Suprapubic skin (tissue), 4 donors: ENCODE results near the gene RGL2. TPM values are rescaled to one million over a fixed set of nuclear protein-coding genes. Genes with fewer than 3 reads are reported as not detected.

Experiments
- DNase-seq, 2 donors: peaks; one replicate each; pipeline ENCODE4 v3.0.0-alpha.2; 2019; ENCODE audit warnings: low spot score in 2 of 2
- H3K27ac ChIP-seq: fragments of 200-600 bp; sonication (generic); one replicate; pipeline ENCODE4 v1.5.1; 2019
- H3K27me3 ChIP-seq: fragments of 200-600 bp; sonication (generic); one replicate; pipeline ENCODE4 v1.5.1; 2019
- H3K36me3 ChIP-seq: fragments of 200-600 bp; sonication (generic); one replicate; pipeline ENCODE4 v1.5.1; 2019
- H3K4me1 ChIP-seq: fragments of 200-600 bp; sonication (generic); one replicate; pipeline ENCODE4 v1.5.1; 2019
- H3K4me3 ChIP-seq: fragments of 200-600 bp; sonication (generic); one replicate; pipeline ENCODE4 v1.5.1; 2019; ENCODE audit warnings: mild to moderate bottlenecking
- H3K9me3 ChIP-seq: fragments of 200-600 bp; sonication (generic); one replicate; pipeline ENCODE4 v1.5.1; 2019
- EP300 ChIP-seq: sonication (generic); formaldehyde crosslinking; IDR thresholded peaks from one replicate; pipeline ENCODE4 v1.6.1; 2017; ENCODE audit warnings: antibody characterized with exemption
- POLR2A ChIP-seq, 2 donors: fragments of 450-650 bp; IDR thresholded peaks; one replicate each; pipeline ENCODE4 v1.6.1; 2017; ENCODE audit warnings: antibody characterized with exemption in 2 of 2, mild to moderate bottlenecking in 2 of 2, moderate library complexity in 2 of 2
- POLR2AphosphoS5 ChIP-seq, 3 donors: sonication (generic); formaldehyde crosslinking; IDR thresholded peaks; one replicate each; pipeline ENCODE4 v1.6.1; 2017; ENCODE audit warnings: antibody characterized with exemption in 3 of 3
- WGBS: methylation state at CpG from one replicate; pipeline ENCODE4 v1.1.5; 2018; 5-methylcytosine and 5-hydroxymethylcytosine counted together
- total RNA-seq, 4 donors: library from RNA; depleted of rRNA; stranded (reverse); fragments of >200 nt; gene quantifications; one replicate each; pipeline ENCODE4 v1.1.0, GENCODE V29; 2016
- TF ChIP-seq, protein P1 (sequence below), 2 donors: fragments of 200-600 bp in 1 of 2; fragments of 450-650 bp in 1 of 2; sonication (generic) in 1 of 2; IDR thresholded peaks; one replicate each; pipeline ENCODE4 v1.5.1; 2016 to 2019; ENCODE audit warnings: antibody characterized with exemption in 2 of 2, mild to moderate bottlenecking in 1 of 2, moderate library complexity in 1 of 2

Gene RGL2
- total RNA-seq, 4 donors from 2014 or later: 80.8 to 118 (median 96.6) TPM

DNA sequence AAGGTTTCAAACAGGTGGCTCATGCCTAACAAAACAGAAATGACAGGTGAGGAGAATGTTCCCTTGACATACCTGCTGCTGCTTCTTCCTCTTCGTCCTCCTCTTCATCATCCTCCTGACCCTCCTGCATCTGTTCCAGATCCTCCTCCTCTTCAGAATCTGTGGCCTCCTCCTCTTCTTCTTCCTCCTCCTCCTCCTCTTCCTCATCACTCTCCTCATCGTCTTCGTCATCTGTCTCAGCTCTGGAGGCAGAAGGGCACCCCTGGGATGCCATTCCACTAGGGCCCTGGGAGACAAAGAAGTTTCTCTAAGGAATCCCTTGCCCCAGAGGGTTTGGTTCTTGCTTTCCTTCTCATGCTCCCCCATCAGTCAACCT lies 21.2 kb upstream of the RGL2 start:
- peaks cover 73% of the 10 kb centered on the region for H3K4me1 ChIP-seq

DNA sequence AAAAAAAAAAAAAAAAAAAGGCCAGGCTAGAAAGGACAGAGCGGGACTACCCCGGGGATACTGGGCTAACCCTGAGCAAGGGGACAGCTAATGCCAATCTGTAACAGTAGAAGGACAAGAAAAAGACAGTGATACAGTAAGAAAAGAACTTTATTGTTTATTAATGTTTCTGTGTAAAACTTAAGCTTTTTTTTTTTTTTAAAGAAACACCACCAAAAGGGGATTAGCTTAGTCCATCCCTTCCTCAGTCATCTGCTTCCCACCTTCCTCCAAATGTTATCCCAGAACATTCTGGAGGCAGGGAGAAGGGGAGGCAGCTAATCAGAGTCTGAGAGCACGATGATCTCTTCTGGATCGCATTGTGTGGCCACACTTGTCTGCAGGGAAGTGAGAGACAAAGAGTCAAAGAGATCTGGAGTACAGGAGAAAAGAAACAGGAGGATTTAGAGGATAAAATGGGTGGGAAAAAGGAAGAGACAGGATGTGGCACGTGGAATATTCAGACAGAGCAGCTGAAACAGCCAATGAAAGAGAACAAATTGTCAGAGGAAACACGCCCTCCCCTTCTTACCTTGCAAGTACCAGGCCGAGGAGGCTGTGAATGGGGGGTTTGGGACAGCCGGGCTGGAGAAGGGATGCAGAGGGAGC lies 19.8 kb upstream of the RGL2 start:
- no peak for DNase-seq
- no peaks in the 10 kb centered on the region for H3K27me3 ChIP-seq
- peak overlapping the region; percentile 74 for H3K27ac ChIP-seq
- H3K9me3 ChIP-seq: no peaks in the 10 kb centered on the region
- peak overlapping the region; percentile 50 for H3K4me3 ChIP-seq
- peaks cover 73% of the 10 kb centered on the region for H3K4me1 ChIP-seq
- WGBS: 64% methylated on average over 8 of the region's 8 CpGs
- TF ChIP-seq POLR2A (IDR thresholded peaks at IDR 0.05): no peak
- TF ChIP-seq POLR2AphosphoS5 (IDR thresholded peaks at IDR 0.05): no peak
- TF ChIP-seq, protein P1, sequence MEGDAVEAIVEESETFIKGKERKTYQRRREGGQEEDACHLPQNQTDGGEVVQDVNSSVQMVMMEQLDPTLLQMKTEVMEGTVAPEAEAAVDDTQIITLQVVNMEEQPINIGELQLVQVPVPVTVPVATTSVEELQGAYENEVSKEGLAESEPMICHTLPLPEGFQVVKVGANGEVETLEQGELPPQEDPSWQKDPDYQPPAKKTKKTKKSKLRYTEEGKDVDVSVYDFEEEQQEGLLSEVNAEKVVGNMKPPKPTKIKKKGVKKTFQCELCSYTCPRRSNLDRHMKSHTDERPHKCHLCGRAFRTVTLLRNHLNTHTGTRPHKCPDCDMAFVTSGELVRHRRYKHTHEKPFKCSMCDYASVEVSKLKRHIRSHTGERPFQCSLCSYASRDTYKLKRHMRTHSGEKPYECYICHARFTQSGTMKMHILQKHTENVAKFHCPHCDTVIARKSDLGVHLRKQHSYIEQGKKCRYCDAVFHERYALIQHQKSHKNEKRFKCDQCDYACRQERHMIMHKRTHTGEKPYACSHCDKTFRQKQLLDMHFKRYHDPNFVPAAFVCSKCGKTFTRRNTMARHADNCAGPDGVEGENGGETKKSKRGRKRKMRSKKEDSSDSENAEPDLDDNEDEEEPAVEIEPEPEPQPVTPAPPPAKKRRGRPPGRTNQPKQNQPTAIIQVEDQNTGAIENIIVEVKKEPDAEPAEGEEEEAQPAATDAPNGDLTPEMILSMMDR (IDR thresholded peaks at IDR 0.05): no peak
- TF ChIP-seq EP300: no peak
- peaks cover 22% of the 10 kb centered on the region for H3K36me3 ChIP-seq

More for the DNA sequence above, 21.2 kb upstream of the RGL2 start:
- no peaks in the 10 kb centered on the region for H3K9me3 ChIP-seq
- TF ChIP-seq EP300 (no peak), POLR2AphosphoS5 (IDR thresholded peaks at IDR 0.05) (no peak), POLR2A (IDR thresholded peaks at IDR 0.05) (no peak)
- TF ChIP-seq, protein P1 (IDR thresholded peaks at IDR 0.05): no peak
- 82% methylated on average over 3 of the region's 3 CpGs for whole genome bisulfite sequencing
- H3K27ac ChIP-seq: peak overlapping the region; percentile 9
- H3K36me3 ChIP-seq: peaks cover 22% of the 10 kb centered on the region
- H3K4me3 ChIP-seq: no peak overlapping the region
- DNase-seq: no peak
- H3K27me3 ChIP-seq: no peaks in the 10 kb centered on the region

GRCh38 chr6:33317669-33318425 lies 19.1 kb upstream of the RGL2 start, which contains the start of gene ZBTB22:
Gene ZBTB22 (minus strand): TSS chr6:33317744. CDS start chr6:33316916, 828 bp downstream.
- H3K4me3 ChIP-seq: peak within 1 kb of the TSS; percentile 50
- no peaks in the 10 kb centered on the region for H3K27me3 ChIP-seq
- no peak for TF ChIP-seq EP300
- TF ChIP-seq, protein P1 (IDR thresholded peaks at IDR 0.05): no peak
- peak in 1 of 2 donors; percentile 16 for TF ChIP-seq POLR2A (IDR thresholded peaks at IDR 0.05)
- TF ChIP-seq POLR2AphosphoS5 (IDR thresholded peaks at IDR 0.05): peak in 1 of 3 donors; percentile 91
- peak within 1 kb of the TSS; percentile 74 for H3K27ac ChIP-seq
- peaks cover 70% of the 10 kb centered on the region for H3K4me1 ChIP-seq
- WGBS: 1% methylated on average over 30 of the region's 44 CpGs
- no peaks in the 10 kb centered on the region for H3K9me3 ChIP-seq
- DNase-seq: peak; percentile 100
- peaks cover 22% of the 10 kb centered on the region for H3K36me3 ChIP-seq

DNA sequence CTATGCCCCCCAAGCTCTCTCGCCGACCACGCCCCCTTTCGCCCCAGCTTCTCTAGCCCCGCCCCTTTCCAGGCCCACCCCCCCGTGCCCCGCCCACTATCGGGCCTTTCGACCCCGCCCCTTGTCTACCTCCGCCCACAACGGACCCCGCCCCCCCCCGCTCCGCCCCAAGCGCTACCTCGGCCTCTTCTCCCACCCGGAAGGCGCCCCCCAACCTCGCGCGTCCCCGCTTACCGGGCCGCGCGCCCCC lies 18.6 kb upstream of the RGL2 start:
- H3K9me3 ChIP-seq: no peaks in the 10 kb centered on the region
- 7% methylated on average over 14 of the region's 27 CpGs for WGBS
- no peaks in the 10 kb centered on the region for H3K27me3 ChIP-seq
- TF ChIP-seq POLR2AphosphoS5 (IDR thresholded peaks at IDR 0.05) (no peak), POLR2A (IDR thresholded peaks at IDR 0.05) (no peak), EP300 (no peak)
- TF ChIP-seq, protein P1 (IDR thresholded peaks at IDR 0.05): no peak
- H3K36me3 ChIP-seq: peaks cover 22% of the 10 kb centered on the region
- peak in 1 of 2 donors; percentile 87 for DNase-seq
- H3K4me1 ChIP-seq: peaks cover 72% of the 10 kb centered on the region
- H3K27ac ChIP-seq: peak overlapping the region; percentile 74
- peak overlapping the region; percentile 50 for H3K4me3 ChIP-seq
